Gastrocnemius medialis (tissue), 4 donors: ENCODE data around the gene MUC5B.

ENCODE experiments used
- POLR2A ChIP-seq, 2 donors: fragments of 450-650 bp; IDR thresholded peaks; one replicate each; pipeline ENCODE4 v1.6.1; 2017; ENCODE audit warnings: antibody characterized with exemption in 2 of 2, mild to moderate bottlenecking in 2 of 2, moderate library complexity in 2 of 2
- TF ChIP-seq, protein P1 (sequence below), 5 experiments: fragments of 450-650 bp in 3 of 5; fragments of 200-600 bp in 2 of 5; sonication (generic) in 2 of 5; IDR thresholded peaks in 4 of 5; conservative IDR thresholded peaks in 1 of 5; 1 replicate in 4 of 5; 2 replicates in 1 of 5; pipeline ENCODE4 v1.5.1; 2016 to 2019; ENCODE audit warnings: antibody characterized with exemption in 5 of 5, mild to moderate bottlenecking in 3 of 5, moderate library complexity in 3 of 5

DNA sequence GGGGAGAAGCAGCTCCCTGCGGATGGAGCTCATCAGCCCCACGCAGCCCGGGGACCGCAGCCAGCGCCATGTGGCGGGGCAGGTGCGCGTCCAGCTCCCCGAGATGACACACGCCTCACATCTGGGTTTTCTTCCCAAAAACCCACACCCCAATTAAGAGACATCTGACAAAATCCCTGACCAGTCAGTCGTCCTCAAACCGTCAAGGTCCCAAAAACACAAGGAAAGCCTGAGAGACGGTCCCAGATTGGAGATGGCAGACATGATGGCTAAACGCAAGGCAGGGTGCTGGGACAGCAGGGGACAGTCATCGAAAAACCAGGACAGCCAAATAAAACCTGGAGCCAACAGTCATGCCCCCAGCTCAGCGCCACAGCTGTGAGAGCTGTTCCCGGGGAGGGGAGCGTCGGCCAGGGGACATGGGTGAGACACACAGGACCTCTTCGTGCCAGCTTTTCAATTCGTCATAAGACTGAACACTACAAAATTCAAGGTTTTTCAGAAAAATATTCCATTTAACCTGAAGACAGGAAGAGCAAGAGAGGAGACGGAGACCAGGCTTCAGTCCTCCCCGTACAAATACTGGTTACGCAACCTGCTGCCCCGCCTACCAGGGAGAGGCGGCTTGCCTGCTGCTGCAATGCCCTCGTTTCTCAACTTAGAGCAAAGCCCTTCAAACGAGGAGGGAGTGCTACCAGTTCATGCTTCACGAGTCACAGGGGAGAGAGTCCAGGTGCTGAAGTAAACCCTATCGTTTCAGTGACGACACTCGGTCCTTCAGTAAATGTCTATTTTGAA is 76.0 kb downstream of the MUC5B start:
- TF ChIP-seq, protein P1, sequence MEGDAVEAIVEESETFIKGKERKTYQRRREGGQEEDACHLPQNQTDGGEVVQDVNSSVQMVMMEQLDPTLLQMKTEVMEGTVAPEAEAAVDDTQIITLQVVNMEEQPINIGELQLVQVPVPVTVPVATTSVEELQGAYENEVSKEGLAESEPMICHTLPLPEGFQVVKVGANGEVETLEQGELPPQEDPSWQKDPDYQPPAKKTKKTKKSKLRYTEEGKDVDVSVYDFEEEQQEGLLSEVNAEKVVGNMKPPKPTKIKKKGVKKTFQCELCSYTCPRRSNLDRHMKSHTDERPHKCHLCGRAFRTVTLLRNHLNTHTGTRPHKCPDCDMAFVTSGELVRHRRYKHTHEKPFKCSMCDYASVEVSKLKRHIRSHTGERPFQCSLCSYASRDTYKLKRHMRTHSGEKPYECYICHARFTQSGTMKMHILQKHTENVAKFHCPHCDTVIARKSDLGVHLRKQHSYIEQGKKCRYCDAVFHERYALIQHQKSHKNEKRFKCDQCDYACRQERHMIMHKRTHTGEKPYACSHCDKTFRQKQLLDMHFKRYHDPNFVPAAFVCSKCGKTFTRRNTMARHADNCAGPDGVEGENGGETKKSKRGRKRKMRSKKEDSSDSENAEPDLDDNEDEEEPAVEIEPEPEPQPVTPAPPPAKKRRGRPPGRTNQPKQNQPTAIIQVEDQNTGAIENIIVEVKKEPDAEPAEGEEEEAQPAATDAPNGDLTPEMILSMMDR (IDR thresholded peaks at IDR 0.05 in 4 of 5, conservative IDR thresholded peaks at IDR 0.05 in 1 of 5), result no peak
- TF ChIP-seq POLR2A (IDR thresholded peaks at IDR 0.05), result peak; percentile 76 to 78
